ENCODE measurements around the gene TIMP1. TPM values are rescaled to one million over a fixed set of nuclear protein-coding genes. Genes with fewer than 3 reads are reported as not detected.

The TIMP1 gene
- total RNA-seq, 2 donors from 2014 or later: 84.1 to 93.0 TPM

GRCh38 chrX:47618923-47619485, 36.8 kb downstream of the TIMP1 start:
- Histone ChIP-seq H3K9ac (ENCODE audit: low read depth in 2 of 2, low read length in 2 of 2) (no peak overlapping the region), H3K27ac (no peak overlapping the region), H3K4me1 (no peaks in the 10 kb centered on the region), H3K27me3 (no peaks in the 10 kb centered on the region), H3K4me3 (no peak overlapping the region), H3K36me3 (no peaks in the 10 kb centered on the region), H3K9me3 (no peaks in the 10 kb centered on the region)
- intact Hi-C loops (cut with DNase I): no loop called here
- TF ChIP-seq CTCF (IDR thresholded peaks at IDR 0.05): no peak
- DNase-seq: no peak

GRCh38 chrX:47619486-47620302, 37.5 kb downstream of the TIMP1 start, which contains the start of gene SYN1:
Gene SYN1 (minus strand): TSS chrX:47619857. CDS start chrX:47619728, 129 bp downstream.
- Histone ChIP-seq H3K27ac (no peak within 1 kb of the TSS), H3K36me3 (no peaks in the 10 kb centered on the region), H3K27me3 (no peaks in the 10 kb centered on the region), H3K9me3 (no peaks in the 10 kb centered on the region), H3K4me1 (no peaks in the 10 kb centered on the region), H3K9ac (ENCODE audit: low read depth in 2 of 2, low read length in 2 of 2) (no peak within 1 kb of the TSS), H3K4me3 (peak within 1 kb of the TSS; percentile 27)
- DNase-seq: peak; percentile 58
- TF ChIP-seq CTCF (IDR thresholded peaks at IDR 0.05): no peak
- intact Hi-C loops (cut with DNase I): no loop called here

GRCh38 chrX:47620303-47620685, 38.1 kb downstream of the TIMP1 start:
- Histone ChIP-seq H3K9me3 (no peaks in the 10 kb centered on the region), H3K4me3 (no peak overlapping the region), H3K4me1 (no peaks in the 10 kb centered on the region), H3K9ac (ENCODE audit: low read depth in 2 of 2, low read length in 2 of 2) (no peak overlapping the region), H3K27me3 (no peaks in the 10 kb centered on the region), H3K36me3 (no peaks in the 10 kb centered on the region), H3K27ac (no peak overlapping the region)
- no peak for DNase-seq
- intact Hi-C loops (cut with DNase I): no loop called here
- TF ChIP-seq CTCF (IDR thresholded peaks at IDR 0.05): no peak

GRCh38 chrX:47621851-47622250, 39.6 kb downstream of the TIMP1 start:
- Histone ChIP-seq H3K4me3 (no peak overlapping the region), H3K36me3 (no peaks in the 10 kb centered on the region), H3K27me3 (no peaks in the 10 kb centered on the region), H3K4me1 (no peaks in the 10 kb centered on the region), H3K9ac (ENCODE audit: low read depth in 2 of 2, low read length in 2 of 2) (no peak overlapping the region), H3K27ac (no peak overlapping the region), H3K9me3 (no peaks in the 10 kb centered on the region)
- no peak for TF ChIP-seq CTCF (IDR thresholded peaks at IDR 0.05)
- intact Hi-C loops (cut with DNase I): no loop called here
- DNase-seq: no peak

GRCh38 chrX:47623540-47624027, 41.3 kb downstream of the TIMP1 start:
- Histone ChIP-seq H3K36me3 (no peaks in the 10 kb centered on the region), H3K9me3 (no peaks in the 10 kb centered on the region), H3K4me3 (peak overlapping the region; percentile 17), H3K9ac (ENCODE audit: low read depth in 2 of 2, low read length in 2 of 2) (no peak overlapping the region), H3K4me1 (no peaks in the 10 kb centered on the region), H3K27me3 (no peaks in the 10 kb centered on the region), H3K27ac (no peak overlapping the region)
- no peak for TF ChIP-seq CTCF (IDR thresholded peaks at IDR 0.05)
- peak; percentile 34 for DNase-seq
- intact Hi-C loops (cut with DNase I): no loop called here

Data from colonic mucosa (tissue), 4 donors.